HEK293T (cell line): Measurements from ENCODE around the gene BTNL8.

Experiments
- CTCF ChIA-PET: fragments of 350-600 bp; formaldehyde crosslinking; extraction: SDS; loops from one replicate; lab custom pipeline; 2021; ENCODE audit warnings: antibody characterized with exemption, inconsistent platforms; lab: Yijun Ruan, JAX
- POLR2A ChIA-PET: fragments of 350-600 bp; formaldehyde crosslinking; extraction: SDS; loops from one replicate; lab custom pipeline; 2020; ENCODE audit warnings: antibody characterized with exemption, inconsistent platforms; lab: Yijun Ruan, JAX
- DNase-seq: peaks from one replicate; pipeline ENCODE4 v3.0.0; 2012; ENCODE audit warnings: mixed read lengths; ENCODE audit errors: extremely low spot score
- ARNT ChIP-seq: fragments of 450-650 bp; IDR thresholded peaks from 2 replicates; pipeline ENCODE4 v1.6.1; 2017; ENCODE audit warnings: mild to moderate bottlenecking
- BHLHE40 ChIP-seq: fragments of 450-650 bp; IDR thresholded peaks from 2 replicates; pipeline ENCODE4 v1.6.1; 2016; ENCODE audit warnings: mild to moderate bottlenecking, moderate library complexity, borderline replicate concordance
- CTBP1 ChIP-seq: fragments of 450-650 bp; IDR thresholded peaks from 2 replicates; pipeline ENCODE4 v1.6.1; 2016; ENCODE audit warnings: borderline replicate concordance
- ELF4 ChIP-seq: fragments of 450-650 bp; IDR thresholded peaks from 2 replicates; pipeline ENCODE4 v1.6.1; 2017; ENCODE audit warnings: antibody characterized with exemption
- FOXA1 ChIP-seq: fragments of 450-650 bp; IDR thresholded peaks from 2 replicates; pipeline ENCODE4 v1.6.1; 2016; ENCODE audit warnings: mild to moderate bottlenecking
- FOXK2 ChIP-seq: fragments of 450-650 bp; IDR thresholded peaks from 2 replicates; pipeline ENCODE4 v1.6.1; 2016; ENCODE audit warnings: mild to moderate bottlenecking
- FOXM1 ChIP-seq: fragments of 450-650 bp; IDR thresholded peaks from 2 replicates; pipeline ENCODE4 v1.6.1; 2017; ENCODE audit warnings: mild to moderate bottlenecking, borderline replicate concordance
- HDGF ChIP-seq: fragments of 450-650 bp; IDR thresholded peaks from 2 replicates; pipeline ENCODE4 v1.6.1; 2017; ENCODE audit warnings: antibody characterized with exemption, borderline replicate concordance
- L3MBTL2 ChIP-seq: fragments of 450-650 bp; conservative IDR thresholded peaks from 2 replicates; pipeline ENCODE4 v1.6.1; 2016; ENCODE audit warnings: mild to moderate bottlenecking
- LEF1 ChIP-seq: fragments of 450-650 bp; IDR thresholded peaks from 2 replicates; pipeline ENCODE4 v1.6.1; 2017; ENCODE audit warnings: mild to moderate bottlenecking, borderline replicate concordance
- NFRKB ChIP-seq: fragments of 450-650 bp; IDR thresholded peaks from 2 replicates; pipeline ENCODE4 v1.6.1; 2016; ENCODE audit warnings: mild to moderate bottlenecking, moderate library complexity
- SP1 ChIP-seq: fragments of 450-650 bp; IDR thresholded peaks from 2 replicates; pipeline ENCODE4 v1.6.1; 2017
- SUZ12 ChIP-seq: fragments of 450-650 bp; IDR thresholded peaks from 2 replicates; pipeline ENCODE4 v1.6.1; 2016; ENCODE audit warnings: mild to moderate bottlenecking
- TARDBP ChIP-seq: fragments of 450-650 bp; IDR thresholded peaks from 2 replicates; pipeline ENCODE4 v1.6.1; 2016
- ZNF384 ChIP-seq: fragments of 450-650 bp; IDR thresholded peaks from 2 replicates; pipeline ENCODE4 v1.6.1; 2016
- TF ChIP-seq, protein P1 (sequence below): fragments of 450-650 bp; IDR thresholded peaks from 2 replicates; pipeline ENCODE4 v1.6.1; 2016

BTNL8 gene

DNA sequence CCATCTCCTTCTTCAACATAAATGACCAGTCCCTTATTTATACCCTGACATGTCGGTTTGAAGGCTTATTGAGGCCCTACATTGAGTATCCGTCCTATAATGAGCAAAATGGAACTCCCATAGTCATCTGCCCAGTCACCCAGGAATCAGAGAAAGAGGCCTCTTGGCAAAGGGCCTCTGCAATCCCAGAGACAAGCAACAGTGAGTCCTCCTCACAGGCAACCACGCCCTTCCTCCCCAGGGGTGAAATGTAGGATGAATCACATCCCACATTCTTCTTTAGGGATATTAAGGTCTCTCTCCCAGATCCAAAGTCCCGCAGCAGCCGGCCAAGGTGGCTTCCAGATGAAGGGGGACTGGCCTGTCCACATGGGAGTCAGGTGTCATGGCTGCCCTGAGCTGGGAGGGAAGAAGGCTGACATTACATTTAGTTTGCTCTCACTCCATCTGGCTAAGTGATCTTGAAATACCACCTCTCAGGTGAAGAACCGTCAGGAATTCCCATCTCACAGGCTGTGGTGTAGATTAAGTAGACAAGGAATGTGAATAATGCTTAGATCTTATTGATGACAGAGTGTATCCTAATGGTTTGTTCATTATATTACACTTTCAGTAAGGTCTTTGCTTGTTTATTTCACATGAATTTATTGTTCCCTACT, 51.5 kb downstream of the BTNL8 start:
- no peak for TF ChIP-seq BHLHE40
- no peak for TF ChIP-seq CTBP1
- no peak for TF ChIP-seq ELF4
- no peak for TF ChIP-seq NFRKB
- no peak for TF ChIP-seq ZNF384
- POLR2A ChIA-PET = no interaction called here
- CTCF ChIA-PET = no interaction called here
- DNase-seq = no peak

DNA sequence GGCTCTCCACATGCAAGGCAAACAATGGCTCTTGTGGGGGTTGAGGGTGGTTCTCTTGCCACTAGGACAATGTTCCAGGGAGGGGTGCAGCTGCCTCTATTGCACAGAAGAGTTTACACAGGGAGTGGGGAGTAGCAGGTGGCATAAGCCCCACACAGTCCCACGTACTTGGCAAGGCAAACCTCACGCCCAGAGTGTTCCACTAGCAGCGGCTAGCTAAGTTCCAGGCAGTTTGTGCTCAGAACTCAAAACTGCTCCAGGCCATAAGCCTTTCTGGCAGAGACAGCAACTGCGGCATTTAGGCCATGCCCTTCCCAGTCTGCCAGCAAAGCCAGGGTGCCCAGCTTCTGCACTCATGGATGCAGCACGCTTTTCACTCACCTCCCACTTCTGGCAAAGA, 60.7 kb downstream of the BTNL8 start:
- TF ChIP-seq ELF4 (no peak), LEF1 (no peak), L3MBTL2 (no peak), TARDBP (no peak), FOXM1 (no peak), ARNT (no peak), SUZ12 (no peak), BHLHE40 (no peak), FOXK2 (no peak), NFRKB (no peak), ZNF384 (no peak), CTBP1 (no peak), SP1 (no peak), FOXA1 (no peak), HDGF (no peak)
- TF ChIP-seq, protein P1, sequence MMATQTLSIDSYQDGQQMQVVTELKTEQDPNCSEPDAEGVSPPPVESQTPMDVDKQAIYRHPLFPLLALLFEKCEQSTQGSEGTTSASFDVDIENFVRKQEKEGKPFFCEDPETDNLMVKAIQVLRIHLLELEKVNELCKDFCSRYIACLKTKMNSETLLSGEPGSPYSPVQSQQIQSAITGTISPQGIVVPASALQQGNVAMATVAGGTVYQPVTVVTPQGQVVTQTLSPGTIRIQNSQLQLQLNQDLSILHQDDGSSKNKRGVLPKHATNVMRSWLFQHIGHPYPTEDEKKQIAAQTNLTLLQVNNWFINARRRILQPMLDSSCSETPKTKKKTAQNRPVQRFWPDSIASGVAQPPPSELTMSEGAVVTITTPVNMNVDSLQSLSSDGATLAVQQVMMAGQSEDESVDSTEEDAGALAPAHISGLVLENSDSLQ = no peak
- ChIA-PET CTCF (no interaction called here), POLR2A (no interaction called here)
- no peak for DNase-seq

DNA sequence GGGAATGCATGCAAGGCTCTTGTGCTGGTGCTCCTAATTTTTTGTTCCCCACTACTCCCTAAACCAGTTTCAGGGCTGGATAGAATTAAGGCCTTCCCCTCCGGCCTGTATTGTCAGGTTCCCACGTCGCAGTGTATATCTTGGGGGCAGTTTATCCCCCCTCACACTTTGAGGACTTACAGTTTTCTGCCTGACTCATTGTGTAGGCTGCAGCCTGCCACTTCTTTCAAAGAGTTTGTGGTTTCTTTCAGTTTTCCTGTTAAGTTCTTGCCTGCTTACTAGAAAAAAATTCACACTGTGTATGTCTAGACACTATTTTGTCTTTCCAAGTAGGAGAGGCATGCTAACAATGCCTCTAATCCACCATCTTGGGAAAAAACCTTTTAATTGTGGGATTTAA, 61.2 kb downstream of the BTNL8 start:
- ChIA-PET CTCF (no interaction called here), POLR2A (no interaction called here)
- no peak for TF ChIP-seq L3MBTL2
- TF ChIP-seq, protein P1 = no peak
- TF ChIP-seq LEF1 = no peak
- no peak for TF ChIP-seq ARNT
- TF ChIP-seq ELF4 = no peak
- no peak for DNase-seq

DNA sequence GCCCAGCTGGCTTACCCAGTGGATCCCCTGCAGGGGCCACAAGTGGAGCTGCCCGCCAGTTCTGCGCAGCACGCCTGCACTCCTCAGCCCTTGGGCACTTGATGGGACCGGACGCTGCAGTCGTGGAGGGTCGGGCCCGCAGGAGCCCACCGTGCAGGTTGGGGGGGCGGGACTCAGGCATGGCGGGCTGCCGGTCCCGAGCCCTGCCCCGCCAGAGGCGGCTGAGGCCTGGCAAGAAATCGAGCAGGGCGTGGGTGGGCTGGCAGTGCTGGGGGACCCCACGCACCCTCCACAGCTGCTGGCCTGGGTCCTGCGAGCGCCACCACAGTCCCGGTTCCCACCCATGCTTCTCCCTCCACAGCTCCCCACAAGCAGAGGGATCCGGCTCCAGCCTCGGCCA, 70.4 kb downstream of the BTNL8 start:
- ChIA-PET POLR2A (no interaction called here), CTCF (no interaction called here)
- no peak for DNase-seq
- TF ChIP-seq FOXA1 (no peak), SUZ12 (no peak)

DNA sequence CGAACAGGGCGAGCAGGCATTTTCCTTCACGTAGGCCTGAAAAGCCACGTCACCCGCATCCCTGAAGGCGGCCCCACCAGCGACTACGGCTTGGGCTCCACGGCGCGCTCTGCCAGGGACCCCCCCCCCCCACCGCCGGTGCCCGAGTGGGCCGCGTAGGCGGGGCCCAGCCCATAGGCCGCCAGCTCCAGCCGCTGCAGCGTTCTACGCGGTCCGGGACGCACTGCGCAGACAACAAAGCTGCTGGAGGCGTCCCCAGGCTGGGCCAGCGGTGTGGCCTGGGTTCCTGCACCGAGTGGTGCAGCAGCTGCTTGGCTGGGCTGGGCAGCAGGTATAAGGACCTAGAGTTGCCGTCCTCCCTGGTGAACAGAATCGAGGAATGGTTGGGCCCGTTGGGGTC, 71.4 kb downstream of the BTNL8 start:
- CTCF ChIA-PET = no interaction called here
- DNase-seq = no peak
- POLR2A ChIA-PET = no interaction called here
- no peak for TF ChIP-seq BHLHE40
- TF ChIP-seq CTBP1 = no peak
- TF ChIP-seq SUZ12 = no peak
- no peak for TF ChIP-seq FOXA1
- TF ChIP-seq FOXK2 = no peak
- no peak for TF ChIP-seq HDGF
- TF ChIP-seq ARNT = no peak
- TF ChIP-seq ELF4 = no peak
- TF ChIP-seq FOXM1 = no peak
- no peak for TF ChIP-seq LEF1
- TF ChIP-seq, protein P1 = no peak
- no peak for TF ChIP-seq L3MBTL2
- no peak for TF ChIP-seq ZNF384
- TF ChIP-seq NFRKB = no peak
- no peak for TF ChIP-seq TARDBP
- no peak for TF ChIP-seq SP1

DNA sequence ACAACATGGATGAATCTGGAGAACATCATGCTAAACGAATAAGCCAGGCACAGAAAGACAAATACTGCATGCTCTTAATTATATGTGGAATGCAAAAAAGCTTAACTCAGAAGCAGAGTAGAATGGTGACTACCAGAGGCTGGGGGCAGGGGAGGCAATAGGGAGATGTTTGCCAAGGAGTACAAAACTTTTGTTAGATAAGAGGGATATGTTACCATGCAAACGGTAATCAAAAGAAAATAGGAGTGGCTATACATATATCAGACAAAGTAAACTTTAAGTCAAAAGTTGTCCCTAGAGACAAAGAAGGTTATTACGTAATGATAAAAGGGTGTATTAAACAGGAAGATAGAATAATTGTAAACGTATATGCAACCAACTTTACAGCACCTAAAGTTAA, 71.9 kb downstream of the BTNL8 start:
- no peak for TF ChIP-seq HDGF
- TF ChIP-seq BHLHE40 = no peak
- TF ChIP-seq FOXA1 = no peak
- TF ChIP-seq ARNT = no peak
- TF ChIP-seq, protein P1 = no peak
- TF ChIP-seq ZNF384 = no peak
- TF ChIP-seq TARDBP = no peak
- no peak for TF ChIP-seq FOXK2
- TF ChIP-seq L3MBTL2 = no peak
- TF ChIP-seq FOXM1 = no peak
- no peak for TF ChIP-seq CTBP1
- TF ChIP-seq NFRKB = no peak
- no peak for TF ChIP-seq ELF4
- no peak for TF ChIP-seq SP1
- DNase-seq = no peak
- ChIA-PET POLR2A (no interaction called here), CTCF (no interaction called here)
